Measurements from ENCODE around the gene CDK11B. TPM values are rescaled to one million over a fixed set of nuclear protein-coding genes. Genes with fewer than 3 reads are reported as not detected.
"Not testable (repeated sequence)": the region's sequence is repeated elsewhere in the genome, so short reads cannot be mapped to it uniquely, and the experiment has no call there.

Gene CDK11B
- total RNA-seq, 2 donors from 2014 or later = 17.7 to 19.1 TPM

GRCh38 chr1:1697358-1698183 lies 38.8 kb upstream of the CDK11B start:
- not testable (repeated sequence) for H3K36me3 ChIP-seq; H3K9me3 ChIP-seq; H3K4me1 ChIP-seq (ENCODE audit: control insufficient read depth in 1 of 2, low read depth in 2 of 2); H3K27ac ChIP-seq; DNase-seq (ENCODE audit: low spot score); H3K27me3 ChIP-seq (replicated peaks; ENCODE audit: insufficient read depth); H3K4me3 ChIP-seq; ATAC-seq (ENCODE audit: insufficient number of reproducible peaks, low FRiP score, low read depth)

DNA sequence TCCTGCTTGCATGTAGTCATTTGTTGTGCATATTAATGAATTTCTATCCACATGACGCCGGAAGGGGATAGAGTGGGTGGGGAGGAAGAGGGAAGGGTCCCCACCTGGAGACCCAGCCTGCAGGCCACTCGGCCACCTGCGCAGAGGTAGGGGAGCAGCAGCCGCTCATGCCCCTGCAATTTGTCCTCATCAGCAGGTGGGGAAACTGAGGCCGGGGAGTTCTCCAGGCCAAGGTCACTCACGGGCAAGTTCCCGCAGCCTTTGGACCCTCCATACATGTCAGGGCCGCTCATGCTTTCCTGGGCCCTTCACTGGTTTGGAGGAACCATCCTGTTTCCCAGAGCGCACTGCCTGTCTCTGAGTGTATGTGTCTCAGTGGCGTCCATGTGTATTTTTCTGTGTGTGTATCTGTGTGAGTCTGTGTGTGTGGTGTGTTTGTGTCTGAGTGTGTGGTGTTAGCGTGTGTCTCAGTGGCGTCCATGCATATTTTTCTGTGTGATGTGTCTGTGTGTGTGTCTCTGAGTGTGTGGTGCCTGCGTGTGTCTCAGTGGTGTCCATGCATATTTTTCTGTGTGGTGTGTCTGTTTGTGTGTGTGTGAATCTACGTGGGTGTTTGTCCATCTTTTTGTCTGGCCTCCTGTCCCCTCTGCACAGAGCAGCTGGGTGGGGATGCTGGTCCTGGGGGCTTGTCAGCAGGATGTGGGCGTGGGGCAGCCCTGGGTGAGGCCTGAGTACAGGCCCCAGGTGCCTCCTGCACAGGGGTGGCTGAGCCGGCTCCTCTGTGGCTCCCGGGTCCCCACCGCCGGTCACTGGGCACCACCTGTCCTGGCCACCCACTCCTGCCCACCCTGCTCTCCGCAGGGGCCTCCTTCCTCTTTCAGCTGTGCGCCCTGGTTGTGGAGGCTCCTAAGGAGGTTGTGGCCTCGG lies 37.9 kb upstream of the CDK11B start:
- ATAC-seq (ENCODE audit: insufficient number of reproducible peaks, low FRiP score, low read depth); H3K36me3 ChIP-seq; H3K4me3 ChIP-seq; H3K27me3 ChIP-seq (replicated peaks; ENCODE audit: insufficient read depth); H3K27ac ChIP-seq; H3K4me1 ChIP-seq (ENCODE audit: control insufficient read depth in 1 of 2, low read depth in 2 of 2); DNase-seq (ENCODE audit: low spot score); H3K9me3 ChIP-seq: not testable (repeated sequence)

GRCh38 chr1:1692714-1693647 lies 34.2 kb upstream of the CDK11B start, which contains the start of gene SLC35E2B:
TSS of gene SLC35E2B (minus strand) at chr1:1692795. CDS start at chr1:1676699, 16,096 bp downstream.
- not testable (repeated sequence) for H3K27me3 ChIP-seq (replicated peaks; ENCODE audit: insufficient read depth); H3K4me1 ChIP-seq (ENCODE audit: control insufficient read depth in 1 of 2, low read depth in 2 of 2); H3K9me3 ChIP-seq; H3K36me3 ChIP-seq
- DNase-seq (ENCODE audit: low spot score) (peak; percentile 74), ATAC-seq (ENCODE audit: insufficient number of reproducible peaks, low FRiP score, low read depth) (peak; percentile 98)
- Histone ChIP-seq H3K4me3 (peak within 1 kb of the TSS; percentile 82), H3K27ac (peak within 1 kb of the TSS; percentile 86 to 90)

- not testable (repeated sequence) for H3K27me3 ChIP-seq (replicated peaks; ENCODE audit: insufficient read depth); H3K4me1 ChIP-seq (ENCODE audit: control insufficient read depth in 1 of 2, low read depth in 2 of 2); H3K9me3 ChIP-seq; H3K36me3 ChIP-seq; DNase-seq (ENCODE audit: low spot score)
- peak overlapping the region; percentile 86 to 90 for H3K27ac ChIP-seq
- H3K4me3 ChIP-seq = peak overlapping the region; percentile 82
- peak; percentile 25 for ATAC-seq (ENCODE audit: insufficient number of reproducible peaks, low FRiP score, low read depth)
Observed at GRCh38 chr1:1692324-1692713, 33.5 kb upstream of the CDK11B start.

DNA sequence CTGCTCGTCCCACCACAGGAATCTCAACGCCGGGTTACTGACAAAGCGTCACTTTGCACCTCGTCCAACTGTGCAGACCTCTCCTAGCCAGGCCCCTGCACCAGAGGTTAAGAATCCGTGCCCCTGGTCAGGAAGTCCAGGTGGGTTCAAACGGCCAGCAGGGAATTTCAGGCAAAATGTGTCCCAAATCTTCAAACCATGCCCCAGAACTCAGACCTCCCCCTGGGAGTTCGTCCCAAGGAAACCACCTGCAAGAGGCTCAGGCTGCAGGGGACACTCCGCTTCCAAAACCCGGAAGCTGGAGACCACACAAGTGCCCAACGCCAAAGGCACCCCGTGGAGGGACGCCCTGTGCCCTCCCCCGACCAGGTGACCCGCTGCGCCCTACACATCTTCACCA lies 32.6 kb upstream of the CDK11B start:
- DNase-seq (ENCODE audit: low spot score); H3K4me3 ChIP-seq; H3K9me3 ChIP-seq; H3K4me1 ChIP-seq (ENCODE audit: control insufficient read depth in 1 of 2, low read depth in 2 of 2); H3K27me3 ChIP-seq (replicated peaks; ENCODE audit: insufficient read depth); ATAC-seq (ENCODE audit: insufficient number of reproducible peaks, low FRiP score, low read depth); H3K36me3 ChIP-seq; H3K27ac ChIP-seq: not testable (repeated sequence)

GRCh38 chr1:1689526-1689925 lies 30.7 kb upstream of the CDK11B start:
- H3K27ac ChIP-seq; H3K9me3 ChIP-seq; DNase-seq (ENCODE audit: low spot score); H3K27me3 ChIP-seq (replicated peaks; ENCODE audit: insufficient read depth); H3K36me3 ChIP-seq; ATAC-seq (ENCODE audit: insufficient number of reproducible peaks, low FRiP score, low read depth); H3K4me3 ChIP-seq: not testable (repeated sequence)
- peaks cover 5 to 18% of the 10 kb centered on the region in 2 donors for H3K4me1 ChIP-seq (ENCODE audit: control insufficient read depth in 1 of 2, low read depth in 2 of 2)

DNA sequence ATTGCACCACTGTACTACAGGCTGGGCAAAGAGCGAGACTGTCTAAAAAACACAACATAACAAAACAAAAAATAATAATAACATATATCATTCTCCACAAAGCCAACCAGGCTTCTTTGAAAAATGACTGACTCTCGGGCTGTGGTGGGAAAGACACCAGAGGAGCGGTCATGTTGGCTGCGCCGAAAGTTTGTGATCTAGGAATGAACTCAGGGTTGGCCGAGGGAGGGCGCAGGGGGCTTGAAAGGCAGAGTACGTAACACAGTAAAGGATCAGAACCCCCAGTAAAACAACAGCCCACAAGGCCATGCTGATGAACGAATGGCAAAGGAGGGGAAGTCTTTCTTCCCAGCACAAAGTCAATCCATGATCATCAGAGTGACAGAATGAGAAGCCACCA lies 29.0 kb upstream of the CDK11B start:
- Histone ChIP-seq H3K27me3 (replicated peaks; ENCODE audit: insufficient read depth) (no peaks in the 10 kb centered on the region), H3K9me3 (no peaks in the 10 kb centered on the region), H3K36me3 (no peaks in the 10 kb centered on the region), H3K4me1 (ENCODE audit: control insufficient read depth in 1 of 2, low read depth in 2 of 2) (peaks cover 5 to 18% of the 10 kb centered on the region in 2 donors), H3K27ac (no peak overlapping the region), H3K4me3 (no peak overlapping the region)
- no peak for TF ChIP-seq CTCF (IDR thresholded peaks at IDR 0.05)
- ATAC-seq (ENCODE audit: insufficient number of reproducible peaks, low FRiP score, low read depth) (no peak), DNase-seq (ENCODE audit: low spot score) (no peak)

Measured in thoracic aorta (tissue), 2 donors.